Measurements from ENCODE around the gene CTSV. TPM values are rescaled to one million over a fixed set of nuclear protein-coding genes. Genes with fewer than 3 reads are reported as not detected.
"Not testable (repeated sequence)": the region's sequence is repeated elsewhere in the genome, so short reads cannot be mapped to it uniquely, and the experiment has no call there.

CTSV gene
- total RNA-seq, 6 donors from 2014 or later, result 0.34 to 1.5 (median 0.63) TPM; not detected in 2

DNA sequence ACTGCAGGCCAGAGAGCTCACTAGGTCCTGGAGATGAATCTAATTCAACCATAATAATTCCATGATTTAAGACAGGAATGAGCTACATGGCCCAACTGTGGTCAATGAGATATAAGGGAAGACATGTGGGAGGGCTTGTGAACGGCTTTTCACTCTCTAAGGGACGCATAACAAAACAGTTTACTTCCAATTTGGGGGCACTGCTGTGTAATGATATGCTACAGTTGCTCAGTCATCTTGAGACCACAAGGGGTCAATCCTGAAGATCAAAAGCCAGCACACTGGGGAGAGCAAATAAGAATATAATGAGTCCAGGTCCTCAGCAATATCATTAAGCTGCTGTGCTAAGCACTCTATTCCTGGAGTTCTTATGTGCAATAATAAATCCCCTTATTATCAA, 46.6 kb downstream of the CTSV start:
- not testable (repeated sequence) for H3K9me3 ChIP-seq; ATAC-seq (ENCODE audit: low FRiP score in 2 of 2); H3K27me3 ChIP-seq; H3K27ac ChIP-seq; H3K36me3 ChIP-seq; H3K4me1 ChIP-seq; H3K4me3 ChIP-seq; DNase-seq
- WGBS, 2 donors, result 87% methylated on average over 2 of the region's 2 CpGs; no CpG with 5 or more reads in 1 of the 2 donors

DNA sequence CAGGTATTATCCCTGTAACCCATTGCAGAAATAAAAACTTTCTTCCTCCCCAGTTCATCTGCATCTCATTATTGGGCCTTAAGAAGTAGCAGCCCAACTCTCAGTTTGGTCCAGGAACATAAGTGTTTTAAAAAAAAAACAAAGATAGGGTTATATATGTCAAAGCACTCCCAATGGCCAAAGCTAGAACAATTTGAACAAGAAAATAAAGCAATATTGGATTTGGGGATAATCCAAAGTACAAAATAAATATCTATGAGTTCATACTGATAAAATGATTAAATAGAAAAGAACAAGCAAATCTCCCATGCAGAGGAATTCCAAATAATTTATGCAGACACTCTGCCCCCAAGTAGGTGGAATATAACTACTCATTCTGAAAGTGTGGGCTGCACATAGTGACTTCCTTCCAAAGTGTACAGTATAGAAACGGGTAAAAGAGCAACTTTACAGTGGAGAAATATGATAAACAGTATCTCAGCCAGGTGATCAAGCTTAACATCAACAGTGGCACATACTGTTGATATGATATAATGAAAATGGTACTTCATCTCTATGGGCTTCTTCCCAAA, 49.1 kb downstream of the CTSV start:
- ATAC-seq (ENCODE audit: low FRiP score in 2 of 2), result not testable (repeated sequence)

DNA sequence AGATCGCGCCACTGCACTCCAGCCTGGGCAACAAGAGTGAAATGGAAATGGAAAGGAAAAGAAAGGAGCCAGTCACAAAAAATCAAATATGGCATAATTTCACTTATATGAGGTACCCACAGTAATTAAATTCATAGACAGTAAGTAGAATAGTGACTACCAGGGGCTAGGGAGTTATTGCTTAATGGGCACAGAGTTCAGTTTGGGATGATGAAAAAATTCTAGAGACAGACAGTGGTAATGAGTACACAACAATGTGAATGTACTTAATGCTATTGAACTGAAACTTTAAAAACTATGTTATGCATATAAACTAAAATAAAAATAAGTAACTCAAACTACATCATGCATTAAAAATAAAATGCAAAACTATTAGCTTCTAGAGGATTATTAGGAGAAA, 54.1 kb downstream of the CTSV start:
- not testable (repeated sequence) for H3K27me3 ChIP-seq; DNase-seq; H3K27ac ChIP-seq; H3K4me3 ChIP-seq; H3K9me3 ChIP-seq; H3K36me3 ChIP-seq; ATAC-seq (ENCODE audit: low FRiP score in 2 of 2); H3K4me1 ChIP-seq
- WGBS, 2 donors, result 89 to 100% methylated on average over 2 of the region's 2 CpGs

More for the DNA sequence above, 49.1 kb downstream of the CTSV start:
- not testable (repeated sequence) for H3K4me1 ChIP-seq, H3K27ac ChIP-seq, H3K4me3 ChIP-seq, H3K9me3 ChIP-seq, H3K36me3 ChIP-seq, H3K27me3 ChIP-seq, DNase-seq
- 65 to 67% methylated on average over 1 of the region's 1 CpG for WGBS, 2 donors

DNA sequence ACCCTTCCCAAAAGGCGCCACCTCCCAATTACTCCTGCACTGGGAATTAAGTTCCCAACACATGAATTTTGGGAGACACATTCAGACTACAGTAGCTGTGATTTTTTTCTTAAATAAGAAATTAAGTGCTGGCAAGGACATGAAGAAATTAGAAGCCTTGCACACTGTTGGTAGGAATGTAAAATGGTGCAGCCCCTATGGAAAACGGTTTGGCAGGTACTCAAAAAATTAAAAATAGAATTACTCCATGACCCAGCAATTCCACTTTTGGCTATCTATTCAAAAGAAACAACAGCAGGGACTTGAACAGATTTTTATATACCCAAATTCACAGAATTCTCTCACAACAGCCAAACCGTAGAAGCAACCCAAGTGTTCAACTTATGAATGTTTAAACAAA, 54.8 kb downstream of the CTSV start:
- not testable (repeated sequence) for H3K36me3 ChIP-seq; H3K4me3 ChIP-seq; DNase-seq; H3K4me1 ChIP-seq; ATAC-seq (ENCODE audit: low FRiP score in 2 of 2); H3K27ac ChIP-seq; H3K27me3 ChIP-seq; H3K9me3 ChIP-seq
- 89 to 97% methylated on average over 2 of the region's 3 CpGs for WGBS, 2 donors

DNA sequence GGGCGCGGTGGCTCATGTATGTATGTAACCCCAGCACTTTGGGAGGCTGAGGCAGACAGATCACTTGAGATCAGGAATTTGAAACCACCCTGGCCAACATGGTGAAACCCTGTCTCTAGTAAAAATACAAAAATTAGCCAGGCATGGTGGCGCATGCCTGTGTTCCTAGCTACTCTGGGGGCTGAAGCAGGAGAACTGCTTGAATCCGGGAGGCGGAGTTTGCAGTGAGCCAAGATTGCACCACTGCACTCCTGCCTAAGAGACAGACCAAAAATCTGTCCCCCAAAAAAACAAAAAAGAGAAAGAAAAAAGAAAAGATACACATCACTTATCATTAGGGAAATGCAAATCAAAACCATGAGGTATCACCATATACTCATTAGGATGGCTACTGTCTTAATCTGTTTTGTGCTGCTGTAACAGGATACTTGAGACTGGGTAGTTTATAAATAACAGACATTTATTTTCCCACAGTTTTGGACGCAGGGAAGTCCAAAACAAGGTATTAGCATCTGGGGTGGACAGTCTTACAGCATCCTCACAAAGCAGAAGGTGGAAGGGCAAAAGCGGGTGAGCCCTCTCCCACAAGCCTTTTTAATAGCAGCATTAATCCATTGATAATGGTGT, 55.3 kb downstream of the CTSV start:
- not testable (repeated sequence) for ATAC-seq (ENCODE audit: low FRiP score in 2 of 2); DNase-seq; H3K4me1 ChIP-seq; H3K9me3 ChIP-seq; H3K27ac ChIP-seq; H3K4me3 ChIP-seq; H3K36me3 ChIP-seq; H3K27me3 ChIP-seq
- WGBS, 2 donors, result 93 to 95% methylated on average over 7 of the region's 7 CpGs

Other genes starting within 250 kb of the CTSV start
- 10 to 100 TPM in 2 of 6 donors, 1 to 10 TPM in 4; 4.4 to 17.8 (median 6.0) TPM for gene ZNF782, start 184.6 kb downstream of the CTSV start, total RNA-seq
- gene NUTM2G, start 110.3 kb downstream of the CTSV start, total RNA-seq, result not detected